Endothelial cell of umbilical vein (primary cell): ENCODE measurements around the gene TIGD1. TPM values are rescaled to one million over a fixed set of nuclear protein-coding genes. Genes with fewer than 3 reads are reported as not detected.

ENCODE experiments used
- BruUV-seq: library from RNA; stranded (reverse); fragments of 400-500 nt; replicated peaks from 2 replicates; lab custom pipeline; 2021; lab: Mats Ljungman, UMichigan
- CTCF ChIA-PET: fragments of 300-600, 350-600 bp; sonication (Branson Sonifier 250); formaldehyde crosslinking; loops from one replicate; lab custom pipeline; 2021; ENCODE audit warnings: antibody characterized with exemption, inconsistent platforms; lab: Charles Lee
- POLR2A ChIA-PET: fragments of 300-600, 350-600 bp; sonication (Branson Sonifier 250); formaldehyde crosslinking; loops from one replicate; lab custom pipeline; 2021; ENCODE audit warnings: antibody characterized with exemption, inconsistent platforms; lab: Charles Lee
- DNase-seq: peaks from one replicate; pipeline ENCODE4 v3.0.0-alpha.2; 2011; ENCODE audit warnings: low read depth, low spot score
- FAIRE-seq: peaks from 2 replicates; lab custom pipeline; 2011; peaks lifted over from hg19 to GRCh38; lab: Jason Lieb, UNC
- H2AFZ ChIP-seq: 2 replicates; pipeline ENCODE4 v1.6.0; 2012; ENCODE audit warnings: low read depth, low read length, control low read depth, inconsistent platforms
- H3K27ac ChIP-seq: 2 replicates; pipeline ENCODE4 v1.5.1; 2011; ENCODE audit warnings: low read depth, mild to moderate bottlenecking, control low read depth, low read length, moderate library complexity; ENCODE audit not compliant: insufficient read depth
- H3K27me3 ChIP-seq, 2 experiments: 2 replicates each; pipeline versions ENCODE4 v1.6.0 to v1.6.1; 2011; ENCODE audit warnings: low read length in 2 of 2, mixed read lengths in 1 of 2; ENCODE audit not compliant: control insufficient read depth in 2 of 2, insufficient read depth in 2 of 2
- H3K36me3 ChIP-seq, 2 experiments: 2 replicates in 1 of 2; 3 replicates in 1 of 2; pipeline ENCODE4 v1.5.1; 2011; ENCODE audit warnings: low read length in 2 of 2, mild to moderate bottlenecking in 1 of 2, moderate library complexity in 1 of 2; ENCODE audit not compliant: control insufficient read depth in 2 of 2, insufficient read depth in 2 of 2; ENCODE audit errors: extremely low read depth in 1 of 2
- H3K4me1 ChIP-seq: 3 replicates; pipeline ENCODE4 v1.5.1; 2011; ENCODE audit warnings: mild to moderate bottlenecking, low read length; ENCODE audit not compliant: control insufficient read depth, insufficient read depth; ENCODE audit errors: extremely low read depth
- H3K4me2 ChIP-seq: 2 replicates; pipeline ENCODE4 v1.6.1; 2011; ENCODE audit warnings: low read length, control low read depth, mixed read lengths; ENCODE audit not compliant: insufficient read depth
- H3K4me3 ChIP-seq, 3 experiments: fragments of 200-600 bp in 1 of 3; sonication (generic), shearing (Covaris generic) in 1 of 3; replicated peaks in 1 of 3; 2 replicates each; pipeline ENCODE4 v1.5.1; 2011 to 2016; ENCODE audit warnings: control low read depth in 3 of 3, low read length in 3 of 3, mild to moderate bottlenecking in 2 of 3, inconsistent platforms in 1 of 3, low read depth in 1 of 3, moderate library complexity in 1 of 3; ENCODE audit not compliant: insufficient read depth in 1 of 3
- H3K79me2 ChIP-seq: 2 replicates; pipeline ENCODE4 v1.6.0; 2012; ENCODE audit warnings: low read length, inconsistent platforms; ENCODE audit not compliant: control insufficient read depth, insufficient read depth
- H3K9ac ChIP-seq: replicated peaks from 2 replicates; pipeline ENCODE3; 2011; ENCODE audit warnings: low read length, control low read depth; ENCODE audit not compliant: insufficient read depth; ENCODE audit errors: extremely low read depth
- H3K9me1 ChIP-seq: replicated peaks from 3 replicates; pipeline ENCODE4 v1.6.0; 2011; ENCODE audit warnings: mild to moderate bottlenecking, low read length; ENCODE audit not compliant: control insufficient read depth, insufficient read depth; ENCODE audit errors: extremely low read depth
- H3K9me3 ChIP-seq: replicated peaks from 2 replicates; pipeline ENCODE4 v1.5.1; 2012; ENCODE audit warnings: low read length, inconsistent platforms; ENCODE audit not compliant: control insufficient read depth, insufficient read depth
- H4K20me1 ChIP-seq: replicated peaks from 2 replicates; pipeline ENCODE3; 2011; ENCODE audit warnings: mild to moderate bottlenecking, low read length; ENCODE audit not compliant: control insufficient read depth, insufficient read depth; ENCODE audit errors: extremely low read depth
- CTCF ChIP-seq, 2 donors: IDR thresholded peaks; 1 replicate in 1 of 2; 2 replicates in 1 of 2; pipeline ENCODE4 v1.5.1; 2011; ENCODE audit warnings: low read length in 2 of 2, mild to moderate bottlenecking in 2 of 2, moderate library complexity in 2 of 2, control low read depth in 1 of 2, inconsistent platforms in 1 of 2, low read depth in 1 of 2; ENCODE audit not compliant: insufficient read depth in 1 of 2; ENCODE audit errors: extremely low read depth in 1 of 2
- EZH2 ChIP-seq: IDR thresholded peaks from 2 replicates; pipeline ENCODE4 v1.6.1; 2012; ENCODE audit warnings: borderline replicate concordance, low read depth, mild to moderate bottlenecking, moderate library complexity, low read length, inconsistent platforms; ENCODE audit not compliant: severe bottlenecking
- FOS ChIP-seq: IDR thresholded peaks from 2 replicates; pipeline ENCODE4 v1.6.1; 2011; ENCODE audit warnings: mild to moderate bottlenecking, low read length, moderate library complexity, borderline replicate concordance; ENCODE audit not compliant: insufficient read depth
- GATA2 ChIP-seq: IDR thresholded peaks from 2 replicates; pipeline ENCODE4 v1.7.0; 2011; ENCODE audit warnings: low read depth, mild to moderate bottlenecking, moderate library complexity, mixed read lengths, low read length; ENCODE audit not compliant: insufficient read length, insufficient read depth
- JUN ChIP-seq: IDR thresholded peaks from 2 replicates; pipeline ENCODE4 v1.6.1; 2011; ENCODE audit warnings: borderline replicate concordance, low read depth; ENCODE audit not compliant: insufficient read length, insufficient read depth
- MAX ChIP-seq: IDR thresholded peaks from 2 replicates; pipeline ENCODE4 v1.6.1; 2011; ENCODE audit not compliant: insufficient read depth, insufficient read length
- MYC ChIP-seq: IDR thresholded peaks from one replicate; pipeline ENCODE4 v1.6.1; 2011; ENCODE audit warnings: mild to moderate bottlenecking, low read depth, low read length
- POLR2A ChIP-seq: IDR thresholded peaks from 2 replicates; pipeline ENCODE4 v1.6.1; 2012; ENCODE audit warnings: low read depth, mild to moderate bottlenecking, control low read depth, low read length
- POLR2AphosphoS5 ChIP-seq: IDR thresholded peaks from 2 replicates; pipeline ENCODE4 v1.6.1; 2012; ENCODE audit warnings: low read depth, mild to moderate bottlenecking, control low read depth, low read length, moderate library complexity; ENCODE audit not compliant: insufficient read depth
- dilution Hi-C: fragments of 300-500 bp; cut with MboI; formaldehyde crosslinking; loops from one replicate; pipeline ENCODE4 v1.15.0; 2019; ENCODE audit warnings: low sequenced_read_pairs; ENCODE audit not compliant: extremely low pct_ligation_motif_present
- intact Hi-C: fragments of 100-400 bp; cut with micrococcal nuclease; formaldehyde crosslinking; loops from one replicate; pipeline ENCODE4 v1.10.0; 2022
- polyA plus RNA-seq, 4 experiments: library from polyadenylated mRNA; depleted of rRNA in 3 of 4; stranded (reverse) in 3 of 4; unstranded in 1 of 4; fragments of >200 nt; gene quantifications; 2 replicates each; pipeline versions ENCODE4 v1.2.1 to v1.2.3, GENCODE V29; 2011 to 2012; ENCODE audit warnings: missing spikeins in 1 of 4
- total RNA-seq: library from RNA; stranded (reverse); gene quantifications from 2 replicates; pipeline ENCODE4 v1.2.3, GENCODE V29; 2021

The TIGD1 gene
- total and polyA plus RNA-seq, 2 donors (not counting 3 experiments of a cell fraction or from before 2014, with no cell fraction given), result 1.6 to 3.3 TPM

- no peak for FAIRE-seq
- POLR2A ChIA-PET, result no interaction called here
- Histone ChIP-seq H3K4me2 (no peak overlapping the region), H3K9me3 (no peaks in the 10 kb centered on the region), H3K36me3 (no peaks in the 10 kb centered on the region), H3K79me2 (no peaks in the 10 kb centered on the region), H3K27ac (no peak overlapping the region), H3K9me1 (no peaks in the 10 kb centered on the region), H4K20me1 (no peaks in the 10 kb centered on the region), H3K27me3 (peaks cover 0 to 2% of the 10 kb centered on the region in 2 experiments), H3K9ac (no peak overlapping the region), H2AFZ (no peak overlapping the region), H3K4me3 (no peak overlapping the region), H3K4me1 (no peaks in the 10 kb centered on the region)
- dilution Hi-C loops, result no loop called here
- BruUV-seq, result no TSS peak
- TF ChIP-seq MYC (no peak), JUN (no peak), EZH2 (no peak), POLR2AphosphoS5 (no peak), FOS (no peak), POLR2A (no peak), CTCF (IDR thresholded peaks at IDR 0.05; ENCODE audit: extremely low read depth in 1 of 2, insufficient read depth in 1 of 2, low read depth in 1 of 2, low read length in 2 of 2) (no peak), GATA2 (no peak), MAX (no peak)
- intact Hi-C loops, result no loop called here
- CTCF ChIA-PET, result no interaction called here
- DNase-seq, result no peak
Observed at GRCh38 chr2:232530626-232531260, 19.6 kb downstream of the TIGD1 start.
